ENCODE measurements around the gene CLSTN3.

- TF ChIP-seq, protein P1, sequence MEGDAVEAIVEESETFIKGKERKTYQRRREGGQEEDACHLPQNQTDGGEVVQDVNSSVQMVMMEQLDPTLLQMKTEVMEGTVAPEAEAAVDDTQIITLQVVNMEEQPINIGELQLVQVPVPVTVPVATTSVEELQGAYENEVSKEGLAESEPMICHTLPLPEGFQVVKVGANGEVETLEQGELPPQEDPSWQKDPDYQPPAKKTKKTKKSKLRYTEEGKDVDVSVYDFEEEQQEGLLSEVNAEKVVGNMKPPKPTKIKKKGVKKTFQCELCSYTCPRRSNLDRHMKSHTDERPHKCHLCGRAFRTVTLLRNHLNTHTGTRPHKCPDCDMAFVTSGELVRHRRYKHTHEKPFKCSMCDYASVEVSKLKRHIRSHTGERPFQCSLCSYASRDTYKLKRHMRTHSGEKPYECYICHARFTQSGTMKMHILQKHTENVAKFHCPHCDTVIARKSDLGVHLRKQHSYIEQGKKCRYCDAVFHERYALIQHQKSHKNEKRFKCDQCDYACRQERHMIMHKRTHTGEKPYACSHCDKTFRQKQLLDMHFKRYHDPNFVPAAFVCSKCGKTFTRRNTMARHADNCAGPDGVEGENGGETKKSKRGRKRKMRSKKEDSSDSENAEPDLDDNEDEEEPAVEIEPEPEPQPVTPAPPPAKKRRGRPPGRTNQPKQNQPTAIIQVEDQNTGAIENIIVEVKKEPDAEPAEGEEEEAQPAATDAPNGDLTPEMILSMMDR (IDR thresholded peaks at IDR 0.05), result no peak
- no peak for TF ChIP-seq POLR2A (IDR thresholded peaks at IDR 0.05)
These were observed 12.5 kb upstream of the CLSTN3 start for GRCh38 chr12:7117670-7118069.
